Measurements from ENCODE around the gene ANHX.
A peak's percentile ranks its signal among the peaks of the same experiment; 100 is the strongest.

The ANHX gene

DNA sequence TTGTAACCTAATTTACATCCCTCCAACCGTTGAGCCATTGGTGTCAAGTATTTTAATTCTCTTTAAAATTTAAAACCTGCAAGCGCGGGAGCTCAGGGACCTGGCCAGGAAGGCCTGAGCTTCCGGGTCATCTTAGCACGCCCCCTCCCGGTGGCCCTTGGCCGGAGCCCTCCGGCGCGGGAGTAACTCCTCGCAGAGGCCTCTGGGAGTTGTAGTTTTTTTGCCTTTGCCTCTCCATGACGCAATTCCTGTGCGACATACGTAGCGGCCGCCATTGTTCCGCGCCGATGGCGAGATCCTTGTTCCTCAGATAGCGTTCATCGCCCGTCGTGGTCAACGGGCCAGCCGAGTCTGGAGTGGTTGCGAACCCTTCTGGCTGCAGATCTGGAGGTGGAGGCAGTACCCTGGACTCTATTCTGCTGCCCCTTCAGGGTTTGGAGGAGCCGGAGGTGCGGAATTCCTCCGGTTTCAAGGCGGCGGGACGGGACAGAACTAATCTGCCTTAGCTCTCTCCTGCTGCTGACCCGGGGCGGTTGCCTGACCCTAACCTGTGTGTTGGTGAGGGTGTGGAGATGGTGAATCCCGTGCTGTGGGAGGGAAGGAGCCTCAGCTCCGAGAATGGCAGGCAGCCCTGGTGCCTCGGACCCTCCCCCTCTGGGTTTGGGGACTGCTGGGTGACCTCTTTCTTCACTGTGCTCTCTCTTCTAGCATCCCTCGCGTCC, 54.3 kb downstream of the ANHX start, which contains the start of gene ZNF268:
Gene ZNF268, plus strand, starts transcription at position 258 of the 722 bp plus-strand sequence. CDS start 503 bp downstream, outside the sequence.
- intact Hi-C loops (cut with DNase I; ENCODE audit: low total_unique reads), result no loop called here
- Histone ChIP-seq H3K4me3 (peak within 1 kb of the TSS; percentile 72 to 94), H3K27ac (peak within 1 kb of the TSS; percentile 70 to 72), H3K4me1 (peaks cover 0 to 12% (median 10%) of the 10 kb centered on the region in 4 donors), H3K9me3 (peaks cover 0 to 60% (median 24%) of the 10 kb centered on the region in 3 donors), H3K36me3 (peaks cover 35 to 38% (median 37%) of the 10 kb centered on the region in 3 donors), H3K27me3 (no peaks in the 10 kb centered on the region)
- DNase-seq, result peak; percentile 78 to 91
- TF ChIP-seq, protein P1, sequence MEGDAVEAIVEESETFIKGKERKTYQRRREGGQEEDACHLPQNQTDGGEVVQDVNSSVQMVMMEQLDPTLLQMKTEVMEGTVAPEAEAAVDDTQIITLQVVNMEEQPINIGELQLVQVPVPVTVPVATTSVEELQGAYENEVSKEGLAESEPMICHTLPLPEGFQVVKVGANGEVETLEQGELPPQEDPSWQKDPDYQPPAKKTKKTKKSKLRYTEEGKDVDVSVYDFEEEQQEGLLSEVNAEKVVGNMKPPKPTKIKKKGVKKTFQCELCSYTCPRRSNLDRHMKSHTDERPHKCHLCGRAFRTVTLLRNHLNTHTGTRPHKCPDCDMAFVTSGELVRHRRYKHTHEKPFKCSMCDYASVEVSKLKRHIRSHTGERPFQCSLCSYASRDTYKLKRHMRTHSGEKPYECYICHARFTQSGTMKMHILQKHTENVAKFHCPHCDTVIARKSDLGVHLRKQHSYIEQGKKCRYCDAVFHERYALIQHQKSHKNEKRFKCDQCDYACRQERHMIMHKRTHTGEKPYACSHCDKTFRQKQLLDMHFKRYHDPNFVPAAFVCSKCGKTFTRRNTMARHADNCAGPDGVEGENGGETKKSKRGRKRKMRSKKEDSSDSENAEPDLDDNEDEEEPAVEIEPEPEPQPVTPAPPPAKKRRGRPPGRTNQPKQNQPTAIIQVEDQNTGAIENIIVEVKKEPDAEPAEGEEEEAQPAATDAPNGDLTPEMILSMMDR (IDR thresholded peaks at IDR 0.05), result peak; percentile 53 to 65

DNA sequence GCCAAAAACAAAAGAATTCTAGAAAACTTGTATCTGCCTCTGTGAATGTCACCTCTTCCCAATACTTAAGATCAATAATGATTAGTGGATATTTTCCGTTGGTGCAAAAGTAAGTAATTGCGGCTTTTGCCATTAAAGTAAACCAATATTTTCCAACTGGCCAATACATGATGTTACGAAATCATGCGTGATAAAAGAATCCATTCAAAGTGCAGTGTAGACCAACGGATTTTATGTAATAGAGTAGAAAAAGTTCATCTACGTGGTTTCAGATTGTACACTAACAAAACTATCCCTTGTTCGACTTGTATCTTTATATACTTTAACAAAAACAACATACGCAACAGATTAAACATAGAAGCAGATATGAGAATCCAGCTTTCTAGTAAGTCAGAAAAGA, 55.0 kb downstream of the ANHX start:
- TF ChIP-seq, protein P1 (IDR thresholded peaks at IDR 0.05), result no peak
- intact Hi-C loops (cut with DNase I; ENCODE audit: low total_unique reads), result no loop called here
- no peaks in the 10 kb centered on the region for H3K27me3 ChIP-seq
- H3K36me3 ChIP-seq, result peaks cover 28 to 31% (median 29%) of the 10 kb centered on the region in 3 donors
- peaks cover 4 to 58% (median 16%) of the 10 kb centered on the region in 3 donors for H3K9me3 ChIP-seq
- DNase-seq, result no peak
- peak overlapping the region in 1 of 2 donors; percentile 72 for H3K27ac ChIP-seq
- H3K4me3 ChIP-seq, result no peak overlapping the region
- H3K4me1 ChIP-seq, result peaks cover 0 to 12% (median 10%) of the 10 kb centered on the region in 4 donors

DNA sequence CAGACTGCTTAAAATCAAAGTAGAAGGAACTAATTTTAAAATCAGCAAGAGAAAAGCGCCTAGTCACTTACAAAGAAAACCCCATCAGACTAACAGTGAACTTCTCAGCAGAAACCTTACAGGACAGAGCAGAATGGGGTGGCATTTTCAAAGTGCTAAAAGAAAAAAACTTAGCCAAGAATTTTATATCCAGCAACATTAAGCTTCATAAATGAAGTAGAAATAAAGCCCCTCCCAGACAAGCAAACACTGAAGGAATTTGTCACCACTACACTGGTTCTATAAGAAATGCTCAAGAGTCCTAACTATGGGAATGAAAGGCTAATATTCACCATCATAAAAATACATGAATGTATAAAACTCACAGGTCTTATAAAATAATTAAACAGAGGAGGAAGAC, 60.8 kb downstream of the ANHX start:
- TF ChIP-seq, protein P1 (IDR thresholded peaks at IDR 0.05), result no peak
- DNase-seq, result no peak
- H3K36me3 ChIP-seq, result no peaks in the 10 kb centered on the region
- no peak overlapping the region for H3K4me3 ChIP-seq
- H3K9me3 ChIP-seq, result peaks cover 6 to 74% (median 16%) of the 10 kb centered on the region in 3 donors
- H3K4me1 ChIP-seq, result no peaks in the 10 kb centered on the region
- no peaks in the 10 kb centered on the region for H3K27me3 ChIP-seq
- intact Hi-C loops (cut with DNase I; ENCODE audit: low total_unique reads), result no loop called here
- H3K27ac ChIP-seq, result no peak overlapping the region

DNA sequence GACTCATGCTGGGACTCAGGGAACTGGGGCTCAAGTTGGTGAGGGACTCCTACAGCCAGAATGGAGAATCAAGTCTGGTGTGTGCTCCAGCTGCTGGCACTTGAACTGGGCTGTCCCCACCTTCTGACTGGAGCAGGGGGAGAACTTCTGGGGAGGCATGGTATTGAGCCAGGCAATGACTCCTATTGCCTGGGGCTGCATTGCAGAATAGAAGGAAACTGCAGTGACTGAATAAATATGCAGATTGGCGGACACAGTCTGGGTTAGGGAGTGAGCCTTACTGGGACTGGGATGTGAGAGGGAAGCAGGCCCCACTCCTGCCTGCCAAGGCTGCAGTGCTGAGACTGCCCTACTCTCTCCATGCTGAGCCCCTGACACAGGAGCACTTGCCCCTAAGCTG, 63.2 kb downstream of the ANHX start:
- TF ChIP-seq, protein P1 (IDR thresholded peaks at IDR 0.05), result no peak
- Histone ChIP-seq H3K27ac (no peak overlapping the region), H3K4me3 (no peak overlapping the region), H3K9me3 (peaks cover 6 to 79% (median 28%) of the 10 kb centered on the region in 3 donors), H3K4me1 (no peaks in the 10 kb centered on the region), H3K36me3 (peaks cover 0 to 5% (median 0%) of the 10 kb centered on the region in 3 donors), H3K27me3 (no peaks in the 10 kb centered on the region)
- no peak for DNase-seq
- intact Hi-C loops (cut with DNase I; ENCODE audit: low total_unique reads), result no loop called here
